HG03039 (cell line): Measurements from ENCODE around the gene KCNA4.
"Not testable (repeated sequence)": the region's sequence is repeated elsewhere in the genome, so short reads cannot be mapped to it uniquely, and the experiment has no call there.

ENCODE experiments used
- ATAC-seq: cut with Tn5 transposase; IDR thresholded peaks from one replicate; pipeline ENCODE4 v1.9.1; 2021; ENCODE audit warnings: mild to moderate bottlenecking, moderate library complexity; ENCODE audit not compliant: unreplicated experiment

The KCNA4 gene

DNA sequence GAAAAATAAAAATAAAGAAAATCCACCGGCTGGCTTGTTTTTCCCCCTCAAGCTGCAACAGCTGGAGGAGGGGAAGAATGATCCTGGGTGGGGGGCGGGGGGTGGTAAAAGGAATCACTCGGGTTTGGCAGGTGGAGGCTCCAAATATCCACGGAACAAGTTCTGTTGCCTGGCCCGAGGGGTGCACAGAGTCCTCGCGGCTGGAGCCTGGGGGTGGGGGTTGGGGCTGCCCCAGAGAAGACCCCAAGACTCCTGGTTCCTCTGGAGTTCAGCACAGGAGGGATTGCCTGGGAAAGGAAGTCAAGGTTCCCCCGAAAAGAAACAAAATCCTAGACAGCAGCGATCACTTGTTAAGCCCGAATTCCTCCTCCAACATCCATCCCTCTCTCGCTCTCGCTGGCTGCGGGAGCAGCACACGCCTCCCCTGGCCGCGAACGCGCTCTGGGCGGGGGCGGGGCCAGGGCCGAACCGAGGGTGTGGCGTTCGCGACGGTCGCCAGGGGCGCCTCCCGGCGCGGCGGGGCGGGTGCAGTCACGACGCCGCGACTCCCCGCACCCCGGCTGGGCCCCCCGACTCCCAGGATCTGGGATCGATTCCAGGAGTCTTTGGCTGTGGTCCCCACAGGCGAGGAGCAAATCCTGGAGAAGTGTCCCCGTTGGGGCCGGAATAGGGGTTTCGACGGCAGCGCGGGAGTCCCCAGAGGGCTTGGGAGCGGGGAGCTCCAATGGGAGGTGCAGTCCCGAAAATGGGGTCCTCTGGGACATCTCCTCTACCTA, at the start of gene KCNA4:
Gene KCNA4 (minus strand): TSS at position 443 of the 776 bp plus-strand sequence. CDS start 4,352 bp downstream, outside the sequence.
- no peak for ATAC-seq

DNA sequence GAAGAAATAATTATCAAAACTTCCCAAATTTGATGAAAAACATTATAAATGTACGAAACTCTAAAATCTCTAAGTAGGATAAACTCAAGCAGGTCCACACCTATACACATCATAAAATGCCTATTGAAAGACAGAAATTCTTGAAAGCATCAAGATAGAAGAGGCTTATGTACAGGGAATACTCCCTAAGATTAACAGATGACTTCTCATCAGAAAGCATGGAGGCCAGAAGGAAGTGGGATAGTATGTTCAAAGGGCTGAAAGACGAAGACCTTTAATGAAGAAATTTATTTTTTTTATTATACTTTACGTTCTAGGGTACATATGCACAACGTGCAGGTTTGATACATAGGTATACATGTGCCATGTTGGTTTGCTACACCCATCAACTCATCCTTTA, 45.3 kb upstream of the KCNA4 start:
- no peak for ATAC-seq

DNA sequence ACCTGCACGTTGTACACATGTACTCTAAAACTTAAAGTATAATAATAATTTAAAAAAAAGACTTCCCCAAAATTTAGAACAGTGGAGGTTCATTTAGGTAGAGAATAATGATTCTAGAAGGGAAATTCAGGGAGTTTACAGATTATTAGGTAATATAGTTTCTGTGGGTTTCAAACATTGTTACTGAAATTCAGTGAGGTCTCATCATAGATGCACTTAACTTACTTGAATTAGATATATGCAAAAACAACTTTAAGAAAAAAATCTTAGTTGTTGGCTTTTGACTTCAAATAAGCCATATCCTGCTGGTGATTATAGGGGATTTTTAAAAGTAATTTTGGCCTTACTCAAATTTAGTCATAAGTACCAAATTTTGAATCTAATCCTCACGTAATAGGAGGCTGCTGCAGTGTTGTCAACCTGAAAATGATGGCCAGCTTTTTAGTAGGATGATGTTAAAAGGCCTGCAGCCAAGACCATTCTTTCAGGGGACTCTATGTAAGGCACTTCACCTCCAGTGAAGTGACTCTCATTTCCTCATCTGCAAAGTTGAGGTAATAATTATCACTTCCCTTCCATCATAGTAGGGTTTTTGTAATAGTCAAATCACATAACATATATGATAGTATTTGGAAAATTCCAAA, 42.5 kb upstream of the KCNA4 start:
- ATAC-seq: no peak

DNA sequence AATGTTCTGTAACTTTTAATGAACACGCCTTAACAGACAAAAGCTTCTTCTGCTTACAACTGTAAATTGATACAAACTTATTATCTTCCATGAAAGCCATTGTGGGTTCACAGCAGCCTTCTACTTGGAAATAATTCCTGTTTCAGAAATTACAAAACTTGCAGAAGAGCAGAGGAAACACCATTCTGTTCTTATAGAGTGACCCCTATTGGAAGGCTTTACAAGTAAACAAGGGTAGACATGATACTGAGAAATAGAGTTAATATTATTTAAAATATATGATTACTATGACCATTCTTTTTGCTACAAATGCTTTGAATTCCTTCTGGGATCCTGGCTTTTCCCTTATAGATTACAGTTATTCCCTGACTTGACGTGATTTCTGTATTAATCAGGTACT, 32.4 kb upstream of the KCNA4 start:
- no peak for ATAC-seq

DNA sequence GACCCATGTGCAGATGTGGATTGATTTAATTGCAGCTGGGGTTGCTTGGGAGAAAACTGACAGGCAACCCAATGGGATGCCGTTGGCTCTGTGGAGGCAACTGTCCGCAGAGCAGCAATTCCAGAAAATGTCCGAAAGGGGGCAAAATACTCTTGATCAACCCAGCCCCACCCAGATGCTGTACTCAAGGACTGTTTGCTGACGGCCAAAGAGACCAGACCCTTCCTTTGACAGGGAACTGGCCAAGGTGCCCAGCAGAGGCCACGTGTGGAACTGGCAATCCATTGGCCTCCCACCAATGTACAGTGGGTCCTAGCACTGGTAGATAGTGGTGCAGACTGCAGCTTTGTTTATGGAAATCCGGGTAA, 29.7 kb upstream of the KCNA4 start:
- ATAC-seq: no peak

DNA sequence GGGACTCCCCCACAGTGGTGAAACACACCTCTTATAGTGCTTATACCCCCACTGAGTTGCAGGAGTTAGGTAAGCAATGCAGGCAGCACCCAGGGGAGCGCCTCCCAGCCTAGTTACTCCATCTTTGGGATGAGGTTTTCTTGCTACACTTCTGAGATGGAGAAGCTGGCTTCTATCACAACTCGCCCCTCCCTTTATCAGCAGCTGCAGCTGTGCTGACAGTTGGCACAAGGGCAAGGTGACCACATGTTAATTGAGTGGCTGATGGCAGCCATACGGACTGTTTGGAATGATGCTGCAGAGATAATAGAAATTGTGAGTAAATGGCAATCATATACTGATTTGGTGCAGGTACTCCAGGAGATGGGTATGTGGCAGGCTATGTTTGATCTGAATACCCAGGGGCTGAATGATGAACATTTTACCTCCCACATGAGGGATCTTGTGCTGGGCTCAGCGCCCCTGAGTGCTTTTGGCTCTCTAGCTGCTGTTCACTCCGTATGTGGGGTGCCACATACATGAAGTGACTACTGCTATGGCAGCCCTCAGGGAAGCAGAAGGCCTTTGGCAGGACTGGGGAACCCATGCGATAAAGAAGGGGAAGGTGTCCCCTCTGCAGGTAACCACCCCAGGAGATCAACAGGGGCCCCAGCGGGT, 29.2 kb upstream of the KCNA4 start:
- no peak for ATAC-seq

DNA sequence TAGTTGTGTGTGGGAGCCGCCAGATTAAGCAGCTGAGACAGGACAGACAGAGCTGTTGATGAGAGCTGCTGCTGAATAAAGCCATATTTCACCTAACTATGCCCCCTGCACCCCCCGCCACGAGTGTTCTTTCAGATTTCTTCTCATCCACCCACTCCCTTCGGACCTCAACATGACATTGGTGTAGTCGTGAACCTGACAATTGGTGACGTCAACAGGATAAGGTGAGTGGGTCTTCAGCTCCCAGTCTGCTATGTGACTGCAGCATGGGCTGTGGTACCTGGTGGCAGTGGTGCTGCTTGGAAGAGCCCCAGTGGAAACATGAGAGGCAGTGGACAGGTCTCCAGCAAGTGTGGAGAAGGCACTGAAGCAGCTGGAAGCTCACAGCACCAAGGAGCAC, 28.3 kb upstream of the KCNA4 start:
- no peak for ATAC-seq

DNA sequence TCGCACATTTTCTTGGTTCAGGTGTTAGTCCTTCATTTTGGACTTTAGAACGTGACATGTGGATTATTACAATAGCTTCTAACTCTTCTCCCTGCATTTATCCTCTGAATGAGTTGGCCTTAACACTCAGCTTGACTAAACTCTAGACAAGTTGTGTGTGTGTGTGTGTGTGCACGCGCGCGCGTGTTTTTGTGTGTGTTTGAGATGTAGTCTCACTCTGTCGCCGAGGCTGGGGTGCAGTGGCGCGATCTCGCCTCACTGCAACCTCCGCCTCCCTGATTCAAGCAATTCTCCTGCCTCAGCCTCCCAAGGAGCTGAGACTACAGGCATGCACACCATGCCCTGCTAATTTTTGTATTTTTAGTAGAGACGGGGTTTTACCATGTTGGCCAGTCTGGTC, 24.3 kb upstream of the KCNA4 start:
- no peak for ATAC-seq

DNA sequence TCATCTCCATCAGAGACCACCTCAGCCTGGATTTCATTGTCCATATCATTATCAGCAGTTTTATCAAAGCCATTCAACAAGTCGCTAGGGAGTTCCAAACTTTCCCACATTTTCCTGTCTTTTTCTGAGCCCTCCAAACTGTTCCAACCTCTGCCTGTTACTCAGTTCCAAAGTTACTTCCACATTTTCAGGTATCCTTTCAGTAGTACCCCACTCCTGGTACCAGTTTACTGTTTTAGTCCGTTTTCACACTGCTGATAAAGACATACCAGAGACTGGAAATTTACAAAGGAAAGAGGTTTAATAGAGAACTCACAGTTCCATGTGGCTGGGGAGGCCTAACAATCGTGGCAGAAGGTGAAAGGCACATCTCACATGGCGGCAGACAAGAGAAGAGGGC, 17.9 kb upstream of the KCNA4 start:
- ATAC-seq: not testable (repeated sequence)

DNA sequence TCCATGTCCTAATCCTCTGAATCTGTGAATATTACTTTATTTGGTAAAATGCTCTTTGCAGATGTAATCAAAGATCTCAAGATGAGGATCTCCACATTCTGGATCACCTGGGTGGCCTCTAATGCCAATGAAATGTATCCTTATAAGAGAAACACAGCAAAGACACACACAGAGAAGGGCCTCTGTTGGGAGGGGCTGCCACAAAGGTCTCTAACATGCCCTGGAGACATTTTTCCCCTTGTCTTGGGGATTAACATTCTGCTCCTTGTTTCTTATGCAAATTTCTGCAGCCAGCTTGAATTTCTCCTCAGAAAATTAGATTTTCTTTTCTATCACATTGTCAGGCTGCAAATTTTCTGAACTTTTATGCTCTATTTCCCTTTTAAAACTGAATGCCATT, 17.3 kb upstream of the KCNA4 start:
- not testable (repeated sequence) for ATAC-seq

DNA sequence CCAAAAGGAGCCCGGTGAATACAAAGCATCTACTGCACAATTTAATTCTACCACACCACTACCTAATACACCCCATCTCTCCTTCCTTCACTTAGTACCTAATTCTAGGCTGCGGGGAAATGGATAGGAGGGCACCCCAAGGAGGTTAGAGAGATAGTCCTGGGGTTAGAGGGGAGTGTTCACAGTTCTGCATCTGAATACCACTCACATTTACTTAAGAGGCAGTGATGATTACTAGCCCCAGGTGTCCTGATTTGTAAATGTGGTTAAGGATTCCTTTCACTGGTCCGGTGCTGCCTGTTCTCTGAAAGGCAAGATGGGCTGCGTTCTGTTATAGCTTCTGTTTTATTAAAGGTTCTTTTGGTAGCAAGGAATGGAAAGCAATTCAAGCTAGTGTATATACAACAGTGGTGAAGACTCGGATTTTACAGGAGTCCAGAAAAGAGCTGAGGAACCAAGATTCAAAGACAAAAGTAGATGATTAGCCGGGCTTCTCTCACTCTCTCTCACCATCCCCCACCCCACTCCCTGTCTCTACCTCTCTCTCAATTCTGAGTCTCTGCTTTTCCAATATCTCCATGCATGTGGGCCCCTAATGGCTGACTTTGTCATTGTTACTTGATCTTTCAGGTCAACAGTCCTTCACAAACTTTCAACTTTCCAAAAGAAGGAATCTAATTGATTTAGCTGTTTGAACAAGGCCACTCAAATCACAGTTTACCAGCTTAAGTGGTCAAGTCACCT, 8.7 kb upstream of the KCNA4 start:
- ATAC-seq: no peak

DNA sequence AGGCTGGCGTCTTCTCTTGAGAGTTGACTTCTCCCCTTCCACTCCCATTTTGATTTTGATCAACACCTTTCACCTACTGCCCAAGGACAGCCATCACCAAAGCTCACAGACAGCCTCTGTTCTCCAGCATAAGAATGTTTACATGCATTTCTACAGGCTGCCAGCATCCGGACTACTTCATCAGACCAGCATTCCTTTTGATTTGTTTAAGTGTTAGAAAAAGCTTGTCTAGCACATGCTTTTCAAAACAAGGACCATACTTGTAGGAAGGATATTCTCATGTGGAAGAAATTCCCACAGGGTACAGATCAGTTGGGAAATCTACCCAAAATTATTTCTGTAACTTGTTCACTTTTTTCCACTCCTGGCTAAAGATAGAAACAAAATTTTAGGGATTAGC, 6.2 kb upstream of the KCNA4 start:
- no peak for ATAC-seq

DNA sequence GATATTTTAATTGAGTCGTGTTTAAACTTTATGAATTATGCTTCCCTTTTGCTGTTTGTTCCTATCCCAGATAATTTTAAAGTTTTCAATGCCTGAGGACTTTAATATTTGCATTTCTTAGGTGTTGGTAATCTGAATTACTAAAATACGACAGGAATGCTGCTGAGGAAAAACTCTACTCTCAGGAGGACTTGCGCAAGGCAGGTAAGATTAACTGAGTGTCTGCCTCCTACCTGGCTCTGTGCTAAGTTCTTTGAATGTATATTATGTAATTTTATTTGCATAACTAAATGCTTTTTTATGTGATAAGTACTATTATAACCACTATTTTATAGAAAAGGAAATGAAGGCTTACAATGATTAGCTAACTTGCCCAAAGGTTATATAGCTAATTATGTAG, 2.7 kb upstream of the KCNA4 start:
- ATAC-seq: no peak

DNA sequence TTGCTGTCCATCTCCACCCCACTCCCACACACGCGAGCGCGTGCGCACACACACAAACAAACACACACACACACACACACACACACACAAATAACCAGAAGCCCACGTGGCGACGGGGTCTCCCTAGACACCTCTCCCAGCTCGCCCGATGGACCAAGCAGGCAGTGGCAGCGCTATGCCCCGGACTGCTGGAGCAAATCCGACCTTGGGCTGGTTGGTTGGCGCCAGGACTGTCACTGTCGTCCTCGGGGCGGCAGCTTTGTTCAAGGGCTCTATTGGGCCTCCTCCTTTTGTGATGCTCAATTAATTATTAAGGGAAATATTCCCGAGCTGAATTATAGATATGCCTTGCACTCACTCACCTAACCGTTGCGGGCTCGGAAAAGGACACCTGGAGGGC, 1.7 kb upstream of the KCNA4 start:
- no peak for ATAC-seq

DNA sequence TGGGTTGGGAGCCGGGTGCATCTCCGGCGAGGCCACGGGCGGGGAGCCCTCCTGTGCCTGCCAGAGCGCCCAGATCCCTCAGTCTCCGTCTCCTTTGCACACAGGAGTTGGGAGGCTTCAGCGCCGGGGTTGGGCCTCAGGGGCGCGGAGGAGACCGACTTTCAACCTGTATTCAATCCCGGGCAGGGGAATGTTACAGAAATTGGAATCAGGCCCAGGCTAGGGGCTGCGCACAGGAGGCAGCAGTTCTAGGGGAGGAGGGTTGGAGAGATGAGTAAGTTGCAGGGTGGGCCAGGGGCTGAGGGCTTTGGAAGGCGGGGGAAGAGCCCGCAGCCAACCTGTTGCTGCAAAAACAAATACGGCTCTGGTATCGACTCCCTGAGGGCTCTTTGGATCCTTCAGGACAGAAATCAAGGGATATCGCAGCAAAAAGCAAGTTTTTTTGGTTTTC, 640 bp upstream of the KCNA4 start:
- ATAC-seq: no peak

DNA sequence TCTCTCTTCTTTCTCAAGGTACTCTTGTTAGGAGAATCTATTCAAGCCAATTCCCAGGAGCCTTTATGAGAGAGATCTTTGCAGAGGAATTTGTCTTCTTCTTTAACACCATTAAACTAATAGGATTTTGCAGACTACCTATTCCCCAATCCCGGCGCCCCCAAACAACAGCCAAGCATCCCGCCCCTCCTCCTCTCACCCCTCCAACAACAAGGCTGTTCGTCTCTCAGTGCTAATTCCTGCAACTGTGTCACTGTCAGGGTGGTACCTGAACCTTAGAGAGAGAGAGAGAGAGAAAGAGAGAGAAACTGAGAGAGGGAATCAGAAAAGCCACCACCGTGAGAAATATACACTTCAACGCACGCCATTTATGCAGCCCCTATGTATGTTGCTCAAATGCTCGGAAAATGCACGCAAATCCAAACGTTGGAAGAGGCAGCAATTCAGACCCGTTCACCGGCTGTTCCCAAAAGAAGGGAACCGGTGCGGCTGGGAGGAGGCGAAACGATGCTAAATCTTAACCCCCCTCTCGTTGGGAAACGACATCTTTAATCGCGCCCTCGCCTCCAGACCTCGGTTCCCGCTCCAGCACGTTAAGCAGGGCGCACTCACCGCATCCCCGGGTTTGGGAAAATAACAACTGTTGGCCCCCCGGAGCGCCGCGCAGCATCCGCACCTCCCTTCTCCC, 961 bp downstream of the KCNA4 start:
- ATAC-seq: no peak

DNA sequence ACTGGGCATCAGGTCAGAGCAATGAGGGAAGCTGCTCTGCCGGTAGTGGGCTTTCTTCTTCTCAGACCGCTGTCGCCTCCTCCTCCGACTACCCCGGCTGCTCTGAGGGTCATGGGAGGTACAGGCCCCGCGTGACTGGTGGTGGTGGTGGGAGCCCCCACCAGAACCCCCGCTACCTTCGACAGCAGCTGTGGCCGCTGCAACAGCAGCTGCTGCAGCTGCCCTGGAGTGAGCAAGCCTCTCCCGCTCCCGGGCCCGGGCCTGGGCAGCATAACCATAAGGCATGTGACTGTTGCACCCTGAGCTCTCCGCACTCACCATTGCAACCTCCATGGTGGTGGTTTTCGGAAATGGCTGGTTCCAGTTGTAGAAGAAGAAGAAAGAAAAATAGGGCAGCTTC, 4.5 kb downstream of the KCNA4 start:
- ATAC-seq: no peak

DNA sequence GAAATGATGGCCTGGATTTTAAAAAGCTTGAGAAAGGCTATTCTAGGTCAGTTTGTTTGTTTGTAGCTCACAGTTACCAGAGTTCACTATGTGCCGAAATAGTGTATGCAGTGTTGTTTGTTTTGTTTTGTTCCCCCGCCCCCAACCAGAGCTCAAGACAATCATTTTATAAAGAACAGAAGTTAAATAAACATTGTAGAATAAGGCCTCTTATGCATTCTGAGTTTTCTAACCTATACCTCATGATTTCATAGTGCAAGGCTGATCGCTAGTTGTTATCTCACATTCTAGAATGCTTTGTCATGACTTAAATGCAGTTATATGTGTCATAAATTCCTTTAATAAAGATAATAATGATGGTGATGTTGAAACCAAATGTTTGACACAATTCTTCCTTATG, 7.8 kb downstream of the KCNA4 start:
- ATAC-seq: no peak

DNA sequence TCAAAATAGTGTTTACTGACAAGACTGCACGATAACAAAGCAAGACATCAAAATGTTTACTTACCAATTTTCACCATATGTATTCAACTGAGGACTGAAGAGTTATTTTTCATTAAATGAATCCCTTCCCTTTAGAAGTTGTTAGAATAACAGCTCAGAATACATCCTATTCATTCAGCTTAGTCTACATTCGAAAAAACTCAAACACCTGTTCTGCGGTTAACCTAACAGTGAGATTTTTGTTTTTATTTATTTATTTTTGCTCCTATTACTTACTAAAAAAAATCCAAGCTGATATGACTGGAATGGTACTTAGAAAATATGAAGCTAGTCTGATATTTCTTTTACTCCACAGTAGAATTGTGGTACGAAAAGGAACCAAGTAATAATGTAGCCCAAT, 10.0 kb downstream of the KCNA4 start:
- no peak for ATAC-seq

DNA sequence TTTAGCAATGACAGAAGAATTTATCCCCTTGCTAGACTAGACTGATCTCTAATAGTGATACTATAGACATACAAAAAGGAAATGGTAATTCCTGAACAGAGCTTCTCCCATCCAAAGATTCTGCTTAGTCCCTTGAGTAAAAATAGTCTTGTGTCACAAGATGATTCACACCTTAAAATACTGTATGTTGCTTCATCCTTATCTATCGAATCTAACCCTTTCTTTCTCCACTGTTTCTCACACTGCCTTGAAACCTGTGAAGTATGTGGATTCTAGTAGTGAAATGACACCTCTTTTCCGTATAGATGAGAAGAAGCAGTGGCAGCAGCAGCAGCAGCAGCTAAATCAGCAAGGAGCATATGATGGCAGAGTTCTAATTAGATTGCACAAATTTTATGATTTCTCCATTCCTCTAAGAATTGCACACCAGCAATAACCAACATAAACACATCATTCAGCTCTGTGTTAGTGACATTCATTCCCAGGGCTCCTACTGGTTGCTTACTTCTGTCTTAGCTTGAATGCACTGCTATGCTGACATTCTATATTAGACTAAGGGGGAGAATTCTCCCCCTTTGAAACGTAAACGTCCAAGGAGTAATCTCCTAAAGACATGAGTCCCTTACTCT, 14.6 kb downstream of the KCNA4 start:
- no peak for ATAC-seq
